Measurements from ENCODE around the gene ELP1.

Gene ELP1

DNA sequence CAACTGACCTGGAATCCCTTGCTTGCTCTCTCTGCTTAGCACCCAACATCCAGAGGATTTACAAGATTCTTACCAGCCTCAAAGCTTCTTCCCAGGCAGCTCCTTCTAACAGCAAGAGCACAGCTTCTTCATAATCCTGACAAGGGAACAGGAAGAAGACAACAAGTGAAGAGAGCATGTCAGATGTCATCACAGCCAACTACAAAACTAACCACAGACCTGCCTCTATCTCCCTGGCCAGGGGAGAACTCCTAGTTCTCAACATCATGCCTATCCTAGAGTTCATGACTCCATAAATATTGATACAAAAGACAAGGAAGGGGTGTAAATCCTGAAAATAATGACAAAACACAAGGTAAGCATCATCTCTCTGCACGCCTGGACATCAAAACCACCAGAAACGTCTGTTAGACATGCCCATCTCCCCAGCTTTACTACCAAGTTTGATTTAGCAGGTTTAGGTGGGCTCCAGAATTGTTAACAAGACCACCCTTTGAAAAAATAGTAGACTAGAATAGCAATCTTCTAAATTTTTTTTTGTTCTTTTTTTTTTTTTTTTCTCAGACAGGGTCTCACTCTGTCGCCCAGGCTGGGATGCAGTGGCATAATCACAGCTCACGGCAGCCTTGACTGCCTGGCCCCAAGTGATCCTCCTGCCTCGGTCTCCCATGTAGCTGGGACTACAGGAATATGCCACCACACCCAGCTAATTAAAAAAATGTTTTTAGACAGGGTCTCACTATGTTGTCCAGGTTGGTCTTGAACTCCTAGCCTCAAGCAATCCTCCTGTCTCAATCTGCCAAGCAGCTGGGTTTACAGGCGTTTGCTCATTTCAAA is 51.7 kb downstream of the ELP1 start:
- no peak for DNase-seq

DNA sequence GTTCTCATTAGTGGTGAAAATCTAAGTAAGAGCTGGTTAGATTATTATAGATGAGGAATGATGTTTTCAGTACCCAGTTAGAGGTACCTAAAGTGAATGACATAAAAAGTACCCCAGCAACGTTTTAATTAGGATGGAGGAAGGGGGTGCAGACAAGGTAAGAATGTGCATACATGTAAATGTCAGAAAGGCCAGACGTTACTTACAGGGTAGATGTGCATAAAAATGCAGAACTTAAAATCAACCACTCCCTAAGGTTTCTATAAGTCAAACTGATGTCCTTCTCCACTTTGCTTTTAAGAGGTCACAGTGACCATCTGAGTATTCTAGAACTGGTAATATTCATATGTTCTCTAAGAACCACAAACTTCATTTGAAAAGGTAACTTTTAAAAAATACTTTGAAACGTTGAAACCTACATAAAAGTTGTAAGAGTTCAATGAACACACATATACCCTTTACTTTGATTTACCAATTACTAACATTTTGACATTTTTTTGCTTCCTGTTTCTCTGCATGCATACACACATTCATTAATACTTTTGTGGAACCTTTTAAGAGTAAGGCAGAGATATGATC is 53.1 kb downstream of the ELP1 start:
- no peak for DNase-seq

DNA sequence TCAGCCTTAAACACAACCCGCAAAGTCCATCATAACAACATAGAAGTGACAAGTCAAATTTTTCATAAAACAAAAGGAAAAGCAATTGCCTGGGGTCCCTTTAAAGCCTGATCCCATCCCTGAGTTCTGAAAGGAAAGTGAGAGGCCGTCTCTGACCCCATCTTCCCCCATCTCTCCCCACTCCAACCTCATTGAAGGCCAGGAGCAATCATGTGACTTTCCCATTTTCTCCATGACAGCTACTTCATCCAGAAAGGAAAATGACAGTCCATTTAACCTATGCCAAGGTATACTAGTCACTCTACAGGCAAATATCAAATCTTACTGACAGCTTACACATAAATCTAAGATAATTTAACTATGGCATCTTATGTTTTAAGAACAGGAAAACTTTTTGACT is 56.4 kb downstream of the ELP1 start:
- no peak for DNase-seq

DNA sequence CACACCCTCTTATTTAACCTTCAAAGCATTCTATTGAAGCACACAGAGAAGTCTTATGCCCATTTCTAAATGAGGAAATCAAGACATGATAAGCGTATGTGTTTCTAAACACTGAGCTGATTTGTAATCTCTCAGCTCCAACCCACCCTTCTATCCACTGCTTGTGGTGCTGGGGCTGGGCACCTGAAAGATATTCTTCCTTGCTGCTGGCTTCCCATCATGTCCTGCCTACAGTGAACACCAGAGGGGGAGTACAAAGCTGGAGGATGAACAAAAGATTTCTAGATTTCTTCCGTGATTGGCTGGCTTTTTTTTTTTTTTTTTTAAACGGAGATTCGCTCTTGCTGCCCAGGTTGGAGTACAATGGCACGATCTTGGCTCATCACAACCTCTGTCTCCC is 57.5 kb downstream of the ELP1 start:
- DNase-seq: no peak

DNA sequence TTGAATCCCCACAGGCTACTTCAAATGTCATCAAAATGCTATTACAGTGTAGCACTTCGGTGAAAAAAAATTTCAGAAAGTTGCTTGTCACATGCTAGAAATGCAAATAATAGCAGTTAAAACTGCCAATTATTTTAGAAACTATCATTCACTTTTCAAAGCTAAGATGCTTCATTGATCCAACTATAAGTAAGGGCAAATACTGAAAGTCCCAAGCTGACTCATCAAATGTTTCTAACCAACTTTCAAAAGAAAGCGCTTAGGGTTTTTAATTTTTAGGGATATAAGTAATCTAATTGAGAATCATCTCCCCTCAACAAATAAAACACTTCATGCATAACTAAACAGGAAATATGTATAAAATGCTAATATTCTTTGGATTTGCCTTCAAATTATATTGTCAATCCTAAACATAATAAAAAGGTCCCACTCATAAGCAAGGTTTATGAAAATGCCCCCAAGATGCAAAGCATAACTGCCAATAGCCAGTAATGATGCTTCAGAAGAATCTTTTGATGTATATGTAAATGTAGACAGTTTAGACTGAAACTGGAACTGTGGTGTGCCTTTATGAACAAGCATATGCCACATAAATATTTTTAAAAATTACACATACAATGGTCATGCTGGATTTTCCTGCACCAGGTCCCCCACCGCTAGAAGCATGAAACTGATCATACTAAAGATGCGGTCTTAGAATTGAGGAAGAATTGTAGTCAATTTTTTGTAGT is 59.7 kb downstream of the ELP1 start:
- no peak for DNase-seq

DNA sequence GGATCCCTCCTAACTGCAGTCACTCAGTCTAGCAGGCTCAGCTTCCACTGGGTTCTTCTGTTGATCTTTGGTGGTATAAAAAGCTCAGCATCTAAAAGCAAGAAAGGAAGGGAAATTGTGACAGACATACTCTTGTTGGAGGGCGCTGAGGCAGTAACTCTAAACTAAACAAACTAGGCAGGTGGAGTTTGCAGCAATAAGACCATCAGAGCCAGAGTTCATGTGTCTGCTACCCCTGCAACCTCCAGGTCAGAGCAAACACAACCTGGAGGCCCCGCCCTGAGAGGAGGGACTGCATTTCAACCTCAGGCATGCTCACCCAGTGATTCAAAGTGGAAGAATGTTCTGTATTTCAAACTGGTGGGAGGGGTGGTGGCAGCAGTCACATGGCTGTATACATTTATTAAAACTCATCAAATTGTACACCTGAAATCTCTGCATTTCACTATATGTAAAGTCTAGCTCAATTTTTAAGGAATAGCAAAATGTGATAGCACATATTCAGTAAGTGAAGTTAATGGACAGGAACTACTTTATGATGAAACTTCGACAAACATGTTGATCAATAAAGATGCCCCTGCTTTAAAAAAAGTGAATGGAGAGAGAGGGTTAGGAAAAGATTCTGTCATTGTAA is 64.7 kb downstream of the ELP1 start:
- DNase-seq: peak; percentile 88

DNA sequence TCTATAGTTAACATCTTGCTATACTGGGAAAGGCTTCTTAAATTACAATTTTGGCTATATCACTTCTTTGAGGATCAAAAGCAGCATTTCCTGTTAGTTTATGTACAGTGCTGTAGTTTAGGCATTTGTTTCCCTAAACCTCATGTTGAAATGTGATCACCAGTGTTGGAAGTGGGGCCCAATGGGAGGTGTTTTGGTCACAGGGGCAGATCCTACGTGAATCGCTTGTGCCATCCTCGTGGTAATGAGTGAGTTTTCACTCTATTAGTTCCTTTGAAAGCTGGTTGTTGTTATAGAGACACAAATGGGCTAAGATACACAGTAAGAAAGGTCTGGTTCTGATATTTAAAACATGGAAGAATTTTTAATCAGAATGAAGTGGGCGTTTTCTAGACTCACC is 66.1 kb downstream of the ELP1 start:
- DNase-seq: peak; percentile 33

DNA sequence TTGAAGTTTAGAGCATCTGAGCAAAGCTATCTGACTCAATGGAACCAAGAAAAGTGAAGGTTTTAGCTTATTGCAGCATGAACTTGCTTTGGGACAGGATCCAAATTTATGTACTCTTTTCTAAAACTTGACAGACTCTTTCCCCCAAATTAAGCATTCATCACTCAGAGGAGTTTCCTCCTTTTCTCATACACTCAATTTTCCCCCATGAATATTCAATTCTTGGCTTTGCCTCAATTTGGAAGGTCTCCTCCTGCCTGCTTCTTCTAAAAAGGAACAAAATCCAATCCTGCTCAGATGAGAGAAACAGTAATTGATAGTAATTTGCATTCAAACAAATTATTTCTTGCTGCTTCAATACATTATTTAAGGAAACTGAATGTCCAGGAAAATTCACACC is 66.8 kb downstream of the ELP1 start:
- no peak for DNase-seq

DNA sequence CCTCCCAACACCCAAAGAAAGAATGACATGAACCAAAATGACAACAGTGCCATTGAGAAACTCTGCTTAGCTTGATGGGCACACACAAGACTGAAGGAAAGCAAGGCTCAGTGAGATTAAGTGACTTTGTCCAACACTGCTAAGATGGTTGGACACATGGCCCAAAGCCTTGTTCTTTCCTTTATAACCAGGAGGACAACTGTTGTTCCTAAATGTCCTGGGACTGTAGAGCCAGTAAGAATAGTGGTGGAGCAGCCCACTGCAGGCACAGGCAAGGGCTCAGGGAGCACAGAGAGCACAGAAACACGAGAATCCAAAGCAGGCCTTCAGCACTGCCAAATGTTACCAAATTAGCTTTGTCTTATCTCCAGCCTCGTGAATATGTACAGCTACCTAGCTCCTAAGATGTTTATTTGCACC is 67.9 kb downstream of the ELP1 start:
- no peak for DNase-seq

DNA sequence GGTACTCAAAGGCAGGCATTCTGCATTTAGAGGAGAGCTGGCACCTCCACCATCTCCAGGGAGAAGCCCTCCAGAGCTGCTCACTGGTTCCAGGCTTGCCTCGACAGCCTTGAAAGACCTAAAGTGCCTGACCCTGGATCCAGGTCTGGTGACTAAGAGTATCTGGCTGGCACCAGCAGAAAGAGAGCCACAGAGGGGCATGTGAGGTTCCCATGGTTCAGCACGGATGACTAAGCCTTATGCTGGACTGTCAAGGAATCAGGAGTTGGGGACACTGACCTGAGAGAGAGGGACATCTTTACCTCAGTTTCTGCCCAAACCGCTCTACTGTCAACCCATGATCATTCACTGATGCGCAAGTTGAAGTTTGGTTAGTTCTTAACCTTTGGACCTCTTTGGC is 68.9 kb downstream of the ELP1 start:
- no peak for DNase-seq

DNA sequence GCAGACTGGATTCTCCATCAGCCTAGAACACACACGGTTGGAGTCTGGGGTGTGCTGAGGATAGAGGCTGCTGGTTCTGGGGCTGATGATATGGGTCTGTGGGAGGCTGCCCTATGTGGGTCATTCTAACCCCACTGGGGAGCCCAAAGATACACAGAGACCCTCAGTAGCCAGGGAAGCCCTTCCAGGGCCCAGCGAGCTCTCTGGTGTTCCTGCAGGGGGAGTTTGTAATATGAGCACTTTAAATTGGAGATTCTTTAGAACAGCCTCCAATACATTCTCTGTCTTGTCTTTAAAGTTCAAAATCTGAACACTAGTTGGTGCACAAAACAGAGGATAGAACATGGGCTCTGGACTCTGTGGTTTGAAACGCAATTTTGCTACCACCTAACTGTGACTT is 69.5 kb downstream of the ELP1 start:
- DNase-seq: no peak

DNA sequence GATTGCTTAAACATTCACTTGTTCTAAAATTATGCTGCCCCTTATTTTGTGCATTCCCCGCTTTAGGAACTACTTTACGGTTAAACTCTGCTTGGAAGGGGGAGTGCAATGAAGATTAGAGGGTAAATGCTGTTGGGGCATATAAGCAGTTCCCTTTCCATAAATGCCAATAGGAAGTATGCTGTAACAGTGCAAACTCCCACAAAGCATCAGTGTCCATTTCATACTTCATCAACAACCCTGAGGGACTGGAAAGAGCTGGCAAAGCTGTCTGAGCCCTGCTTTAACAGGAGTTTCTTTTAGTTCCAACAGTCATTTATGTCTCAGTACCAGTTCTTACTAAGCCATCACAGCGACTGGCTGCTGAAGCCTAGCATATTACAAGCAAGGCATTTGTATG is 70.0 kb downstream of the ELP1 start:
- DNase-seq: no peak

DNA sequence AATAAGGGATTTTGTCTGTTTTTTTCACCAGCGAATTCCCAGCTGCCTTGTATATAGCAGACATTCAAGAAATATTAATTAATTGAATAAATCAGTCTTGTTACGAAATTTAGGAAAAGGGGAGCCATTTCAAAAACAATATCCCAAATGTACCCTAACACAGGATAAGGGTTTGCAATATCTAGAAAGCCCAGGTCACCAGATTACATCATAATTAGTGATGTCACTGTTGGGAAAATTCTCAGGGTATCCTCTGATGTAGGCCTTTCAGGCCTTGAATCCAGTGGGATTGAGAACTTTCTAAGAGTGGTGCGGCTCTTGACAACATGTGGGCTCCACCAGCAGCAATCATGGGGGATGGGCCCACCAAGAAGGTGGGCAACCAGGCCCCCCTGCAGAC is 71.9 kb downstream of the ELP1 start, which contains the start of gene ACTL7A:
ACTL7A (plus strand) TSS at position 270 of the 400 bp plus-strand sequence; CDS start at position 327, 57 bp downstream.
- no peak for DNase-seq

DNA sequence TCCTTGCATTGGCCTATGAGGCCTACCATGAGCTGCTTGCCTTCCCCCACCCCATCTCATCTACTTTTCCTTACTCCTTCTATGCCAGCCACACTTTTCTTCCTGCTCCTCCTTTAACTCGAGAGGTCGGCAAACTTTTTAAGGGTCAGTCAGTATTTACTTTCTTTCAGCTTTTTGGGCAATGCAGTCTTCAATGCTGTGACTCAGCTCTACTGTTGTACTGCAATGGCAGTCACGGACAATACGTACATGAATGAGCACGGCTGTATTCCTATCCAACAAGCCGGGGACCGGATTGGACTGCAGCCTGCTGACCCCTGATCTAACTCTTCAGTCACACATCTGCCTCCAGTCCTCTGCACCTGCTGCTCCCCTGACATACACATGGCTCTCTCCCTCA is 72.5 kb downstream of the ELP1 start:
- DNase-seq: no peak

DNA sequence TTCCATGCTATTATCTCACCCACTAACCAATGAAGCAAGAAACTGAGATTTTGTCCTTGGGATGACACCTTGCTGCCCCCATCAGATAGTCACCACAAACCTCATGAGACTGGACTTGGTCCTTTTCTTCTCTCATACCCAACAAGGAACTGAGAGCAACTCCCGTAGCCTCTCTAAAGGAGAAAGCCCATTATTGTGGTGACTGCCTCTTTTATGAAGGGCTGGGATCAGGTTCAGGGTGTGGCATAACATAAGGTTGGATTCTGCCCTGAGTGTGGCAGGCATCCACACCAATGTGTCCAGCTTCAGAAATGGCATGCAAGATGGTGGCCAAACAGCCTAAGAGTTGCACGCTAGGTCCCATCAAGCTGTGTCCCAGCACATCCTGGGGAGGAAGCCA is 73.2 kb downstream of the ELP1 start:
- no peak for DNase-seq

DNA sequence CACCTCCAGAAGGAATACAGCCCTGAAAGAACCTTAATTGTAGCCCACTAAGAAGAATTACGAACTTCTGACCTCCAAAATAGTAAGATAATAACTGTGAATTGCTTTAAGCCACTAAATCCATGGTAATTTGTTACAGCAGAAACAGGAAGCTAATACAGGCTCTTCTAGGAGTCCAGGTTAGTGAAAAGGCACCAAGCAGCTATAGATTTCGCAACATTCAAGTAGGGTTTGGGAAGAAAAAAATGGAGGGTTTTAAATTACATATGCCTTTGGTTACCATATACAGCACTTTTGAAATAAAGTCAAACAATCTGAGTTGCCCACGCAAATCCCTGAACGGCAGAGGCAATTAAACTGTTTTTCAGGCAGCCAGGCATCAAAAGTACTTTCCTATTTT is 73.6 kb downstream of the ELP1 start:
- peak; percentile 37 for DNase-seq

DNA sequence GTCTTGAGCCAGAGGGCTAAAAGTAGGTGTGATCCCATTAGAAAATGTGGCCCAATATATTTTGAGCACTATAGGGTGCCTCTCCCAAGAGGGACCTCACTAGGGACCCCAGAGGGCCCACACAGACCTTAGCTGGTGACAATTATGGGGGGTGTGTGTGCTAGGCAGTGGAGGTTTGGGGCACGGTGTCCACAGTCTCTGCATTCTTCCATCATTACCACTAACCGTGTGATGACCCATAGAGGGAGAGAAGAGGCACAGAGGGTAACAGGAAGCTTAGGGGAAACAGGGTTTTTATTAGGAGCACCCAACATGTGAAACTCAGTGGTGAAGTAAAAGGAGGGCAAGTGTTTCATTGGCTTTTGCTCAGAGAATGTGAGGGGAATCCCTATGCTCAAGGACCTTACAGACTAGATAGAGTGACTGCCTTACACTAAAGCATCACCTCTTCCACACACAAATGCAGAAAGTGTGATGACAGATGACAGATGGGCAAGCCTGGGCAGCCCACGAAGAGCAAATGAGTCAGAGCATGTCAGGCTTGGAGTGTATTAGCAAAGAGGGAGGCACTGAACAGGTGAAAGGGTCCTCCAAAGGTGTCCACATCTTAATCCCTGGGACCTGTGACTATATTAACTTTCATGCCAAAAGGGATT is 74.3 kb downstream of the ELP1 start:
- DNase-seq: peak; percentile 35

DNA sequence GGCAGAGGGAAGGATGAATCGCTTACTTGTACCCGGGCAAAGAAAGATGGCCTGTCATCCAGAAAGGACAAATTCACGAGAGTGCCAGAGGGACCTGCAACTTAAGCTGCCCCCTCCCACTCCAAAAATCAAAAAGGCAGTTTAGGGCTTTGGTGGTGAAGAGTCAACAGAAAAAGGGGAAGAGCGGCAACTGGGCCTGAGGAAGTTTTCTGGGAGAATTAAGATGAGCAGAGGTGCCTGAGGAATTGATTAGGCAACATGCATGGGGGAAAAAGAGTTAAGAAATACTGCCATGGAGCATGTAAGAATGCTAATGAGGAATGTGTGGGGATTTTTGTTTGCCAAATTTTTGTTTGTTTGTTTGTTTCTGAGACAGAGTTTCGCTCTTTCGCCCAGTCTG is 76.4 kb downstream of the ELP1 start:
- DNase-seq: no peak

DNA sequence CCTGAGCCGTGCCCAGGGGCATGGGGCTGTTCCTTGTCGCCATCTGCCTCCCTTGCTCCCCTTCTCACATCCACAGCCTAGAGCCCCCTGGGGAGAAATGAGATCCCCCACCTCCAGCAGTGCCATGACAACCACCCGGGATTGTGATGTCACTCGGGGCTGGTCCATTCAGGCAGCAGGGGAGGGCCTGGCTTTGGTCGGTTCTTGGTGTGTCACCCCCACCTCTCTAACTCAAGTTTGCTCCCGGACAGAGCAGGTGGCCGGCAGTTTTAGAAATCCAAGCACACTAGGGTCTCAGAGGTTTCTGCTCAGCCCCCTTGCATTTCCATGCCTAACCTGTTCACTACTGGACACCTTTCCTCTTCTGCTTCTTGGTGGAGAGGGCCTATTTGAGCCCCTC is 78.0 kb downstream of the ELP1 start, which contains the start of gene ACTL7B:
ACTL7B (minus strand) TSS at position 99 of the 400 bp plus-strand sequence; CDS start at position 43, 56 bp downstream.
- DNase-seq: no peak

DNA sequence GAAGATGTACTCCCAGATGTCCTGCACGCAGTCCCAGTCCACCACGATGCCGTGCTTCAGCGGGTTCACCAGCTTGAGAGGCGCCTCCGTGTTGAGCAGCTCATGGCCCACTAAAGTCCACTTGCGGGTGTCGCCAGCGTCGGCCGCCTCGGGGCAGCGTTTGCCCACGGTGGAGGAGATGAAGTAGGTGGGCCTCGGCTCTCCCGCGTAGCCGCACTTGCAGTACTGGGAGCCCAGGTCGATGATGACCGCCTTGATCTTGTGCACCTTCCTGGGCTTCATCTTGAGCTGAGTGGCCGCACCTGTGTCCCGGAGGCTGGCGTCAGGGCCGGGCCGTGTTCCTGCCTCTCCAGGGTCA is 78.4 kb downstream of the ELP1 start:
- DNase-seq: no peak

DNA sequence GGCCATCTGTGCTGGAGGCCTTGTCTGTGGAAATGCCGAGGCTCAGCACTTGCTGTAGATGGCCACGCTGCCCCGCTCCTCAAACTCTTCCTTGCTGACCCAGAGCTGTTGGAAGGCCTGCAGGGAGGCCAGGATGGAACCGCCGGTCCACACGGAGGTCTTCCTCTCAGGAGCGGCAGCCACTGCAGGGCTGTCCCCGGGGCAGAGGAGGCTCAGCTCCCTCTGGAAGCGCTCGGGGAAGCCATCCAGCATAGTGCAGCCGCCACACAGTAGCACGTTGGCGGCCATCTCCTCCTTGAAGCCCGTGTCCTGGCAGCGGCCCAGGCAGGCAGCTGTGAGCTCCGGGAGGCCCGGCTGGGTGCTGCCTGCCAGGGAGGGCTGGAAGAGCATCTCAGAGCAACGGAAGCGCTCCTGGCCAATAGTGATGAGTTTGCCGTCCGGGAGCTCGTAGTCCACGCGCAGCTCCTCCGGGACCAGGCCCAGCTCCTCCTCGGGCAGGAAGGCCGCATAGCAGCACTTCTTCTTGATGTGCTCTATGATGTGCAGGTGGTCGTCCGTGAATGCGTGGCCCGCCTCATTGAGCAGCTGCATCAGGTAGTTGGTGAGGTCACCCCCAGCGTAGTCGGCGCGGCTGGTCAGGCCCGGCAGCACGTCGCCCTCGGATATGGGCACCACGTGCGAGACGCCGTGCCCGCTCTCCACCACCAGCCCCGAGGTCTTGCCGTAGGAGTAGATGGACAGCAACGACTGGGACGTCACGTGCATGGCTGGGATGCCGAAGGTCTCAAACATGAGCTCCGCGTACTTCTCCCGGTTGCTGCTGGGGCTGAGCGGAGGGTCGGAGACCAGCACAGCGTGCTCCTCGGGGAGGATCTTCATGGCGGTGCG is 79.0 kb downstream of the ELP1 start:
- DNase-seq: no peak

DNA sequence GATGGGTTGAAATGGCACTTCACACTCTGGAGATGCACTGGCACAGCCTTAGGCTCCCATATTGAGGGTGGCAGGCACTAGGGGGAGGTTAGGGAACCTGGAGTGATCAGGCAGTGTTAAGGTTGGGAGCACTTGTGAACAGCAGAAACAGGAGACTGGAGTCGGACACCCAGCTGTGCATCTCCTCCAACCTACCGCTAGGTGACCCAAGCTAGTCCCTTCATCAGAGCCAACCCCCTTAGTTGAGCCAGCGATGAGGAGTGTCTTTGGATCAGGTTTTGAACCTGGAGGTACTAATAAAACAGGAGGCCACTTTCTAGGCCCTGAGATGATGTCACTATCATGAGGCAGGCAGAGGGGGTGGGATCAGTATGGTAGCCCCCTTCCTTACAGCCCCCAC is 79.8 kb downstream of the ELP1 start:
- DNase-seq: no peak

Measured in NCI-H69 (cell line).